Suprapubic skin (tissue), 4 donors: ENCODE results near the gene TDRD10. TPM values are rescaled to one million over a fixed set of nuclear protein-coding genes. Genes with fewer than 3 reads are reported as not detected.

Experiments
- DNase-seq, 2 donors: peaks; one replicate each; pipeline ENCODE4 v3.0.0-alpha.2; 2019; ENCODE audit warnings: low spot score in 2 of 2
- H3K27ac ChIP-seq: fragments of 200-600 bp; sonication (generic); one replicate; pipeline ENCODE4 v1.5.1; 2019
- H3K27me3 ChIP-seq: fragments of 200-600 bp; sonication (generic); one replicate; pipeline ENCODE4 v1.5.1; 2019
- H3K36me3 ChIP-seq: fragments of 200-600 bp; sonication (generic); one replicate; pipeline ENCODE4 v1.5.1; 2019
- H3K4me1 ChIP-seq: fragments of 200-600 bp; sonication (generic); one replicate; pipeline ENCODE4 v1.5.1; 2019
- H3K4me3 ChIP-seq: fragments of 200-600 bp; sonication (generic); one replicate; pipeline ENCODE4 v1.5.1; 2019; ENCODE audit warnings: mild to moderate bottlenecking
- H3K9me3 ChIP-seq: fragments of 200-600 bp; sonication (generic); one replicate; pipeline ENCODE4 v1.5.1; 2019
- EP300 ChIP-seq: sonication (generic); formaldehyde crosslinking; IDR thresholded peaks from one replicate; pipeline ENCODE4 v1.6.1; 2017; ENCODE audit warnings: antibody characterized with exemption
- POLR2A ChIP-seq, 2 donors: fragments of 450-650 bp; IDR thresholded peaks; one replicate each; pipeline ENCODE4 v1.6.1; 2017; ENCODE audit warnings: antibody characterized with exemption in 2 of 2, mild to moderate bottlenecking in 2 of 2, moderate library complexity in 2 of 2
- POLR2AphosphoS5 ChIP-seq, 3 donors: sonication (generic); formaldehyde crosslinking; IDR thresholded peaks; one replicate each; pipeline ENCODE4 v1.6.1; 2017; ENCODE audit warnings: antibody characterized with exemption in 3 of 3
- WGBS: methylation state at CpG from one replicate; pipeline ENCODE4 v1.1.5; 2018; 5-methylcytosine and 5-hydroxymethylcytosine counted together
- total RNA-seq, 4 donors: library from RNA; depleted of rRNA; stranded (reverse); fragments of >200 nt; gene quantifications; one replicate each; pipeline ENCODE4 v1.1.0, GENCODE V29; 2016
- TF ChIP-seq, protein P1 (sequence below), 2 donors: fragments of 200-600 bp in 1 of 2; fragments of 450-650 bp in 1 of 2; sonication (generic) in 1 of 2; IDR thresholded peaks; one replicate each; pipeline ENCODE4 v1.5.1; 2016 to 2019; ENCODE audit warnings: antibody characterized with exemption in 2 of 2, mild to moderate bottlenecking in 1 of 2, moderate library complexity in 1 of 2

The TDRD10 gene
- total RNA-seq, 4 donors from 2014 or later: 0.72 to 2.6 (median 2.0) TPM

DNA sequence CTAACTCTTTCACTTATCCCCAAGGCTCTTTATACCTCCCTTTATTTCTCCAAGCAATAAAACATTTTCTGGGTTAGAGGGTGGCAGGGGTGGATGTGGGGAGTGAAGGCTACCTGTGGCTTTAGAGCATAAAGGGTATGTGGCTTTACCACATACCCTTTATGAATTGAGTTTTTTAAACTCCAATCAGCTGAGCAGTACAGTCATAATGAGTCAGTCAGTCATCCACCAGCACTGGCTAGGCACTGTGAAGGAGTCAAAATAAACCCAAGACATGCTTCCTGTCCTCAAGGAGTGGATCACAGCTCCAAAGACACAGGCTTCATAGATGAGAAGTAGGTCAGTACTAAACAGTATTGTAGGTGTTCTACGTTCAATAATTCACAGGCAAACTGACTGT, 2.6 kb upstream of the TDRD10 start:
- peak overlapping the region; percentile 64 for H3K4me3 ChIP-seq
- no peak overlapping the region for H3K27ac ChIP-seq
- WGBS: 89% methylated on average over 1 of the region's 1 CpG
- H3K27me3 ChIP-seq: peaks cover 42% of the 10 kb centered on the region
- no peak for TF ChIP-seq POLR2AphosphoS5 (IDR thresholded peaks at IDR 0.05)
- no peak for DNase-seq
- H3K36me3 ChIP-seq: no peaks in the 10 kb centered on the region
- no peaks in the 10 kb centered on the region for H3K9me3 ChIP-seq
- H3K4me1 ChIP-seq: peaks cover 37% of the 10 kb centered on the region

DNA sequence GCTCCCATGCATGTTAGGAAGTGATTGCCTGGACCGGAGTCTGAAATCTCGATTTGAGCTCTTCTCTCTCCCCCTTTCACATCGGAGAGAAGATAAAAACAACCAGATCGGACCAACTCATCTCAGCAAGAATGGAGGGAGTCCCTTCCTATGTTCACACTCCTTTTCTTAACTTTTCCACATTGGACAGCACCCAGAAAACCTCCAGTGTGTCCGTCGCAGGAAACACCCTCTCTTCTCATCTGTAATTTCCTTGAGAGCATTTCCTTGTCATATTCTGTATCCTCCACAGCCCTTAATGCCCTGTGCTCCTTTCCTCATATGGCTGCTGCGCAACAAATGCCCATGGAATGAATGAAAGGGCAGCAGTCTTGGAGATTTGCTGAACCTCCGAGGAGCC, 1.5 kb upstream of the TDRD10 start:
- H3K27me3 ChIP-seq: peaks cover 42% of the 10 kb centered on the region
- DNase-seq: no peak
- H3K9me3 ChIP-seq: no peaks in the 10 kb centered on the region
- H3K4me1 ChIP-seq: peaks cover 37% of the 10 kb centered on the region
- peak overlapping the region; percentile 5 for H3K27ac ChIP-seq
- TF ChIP-seq POLR2A (IDR thresholded peaks at IDR 0.05): no peak
- TF ChIP-seq, protein P1, sequence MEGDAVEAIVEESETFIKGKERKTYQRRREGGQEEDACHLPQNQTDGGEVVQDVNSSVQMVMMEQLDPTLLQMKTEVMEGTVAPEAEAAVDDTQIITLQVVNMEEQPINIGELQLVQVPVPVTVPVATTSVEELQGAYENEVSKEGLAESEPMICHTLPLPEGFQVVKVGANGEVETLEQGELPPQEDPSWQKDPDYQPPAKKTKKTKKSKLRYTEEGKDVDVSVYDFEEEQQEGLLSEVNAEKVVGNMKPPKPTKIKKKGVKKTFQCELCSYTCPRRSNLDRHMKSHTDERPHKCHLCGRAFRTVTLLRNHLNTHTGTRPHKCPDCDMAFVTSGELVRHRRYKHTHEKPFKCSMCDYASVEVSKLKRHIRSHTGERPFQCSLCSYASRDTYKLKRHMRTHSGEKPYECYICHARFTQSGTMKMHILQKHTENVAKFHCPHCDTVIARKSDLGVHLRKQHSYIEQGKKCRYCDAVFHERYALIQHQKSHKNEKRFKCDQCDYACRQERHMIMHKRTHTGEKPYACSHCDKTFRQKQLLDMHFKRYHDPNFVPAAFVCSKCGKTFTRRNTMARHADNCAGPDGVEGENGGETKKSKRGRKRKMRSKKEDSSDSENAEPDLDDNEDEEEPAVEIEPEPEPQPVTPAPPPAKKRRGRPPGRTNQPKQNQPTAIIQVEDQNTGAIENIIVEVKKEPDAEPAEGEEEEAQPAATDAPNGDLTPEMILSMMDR (IDR thresholded peaks at IDR 0.05): no peak
- TF ChIP-seq EP300: no peak
- no peak for TF ChIP-seq POLR2AphosphoS5 (IDR thresholded peaks at IDR 0.05)
- peak overlapping the region; percentile 64 for H3K4me3 ChIP-seq
- 75% methylated on average over 8 of the region's 8 CpGs for WGBS
- no peaks in the 10 kb centered on the region for H3K36me3 ChIP-seq

DNA sequence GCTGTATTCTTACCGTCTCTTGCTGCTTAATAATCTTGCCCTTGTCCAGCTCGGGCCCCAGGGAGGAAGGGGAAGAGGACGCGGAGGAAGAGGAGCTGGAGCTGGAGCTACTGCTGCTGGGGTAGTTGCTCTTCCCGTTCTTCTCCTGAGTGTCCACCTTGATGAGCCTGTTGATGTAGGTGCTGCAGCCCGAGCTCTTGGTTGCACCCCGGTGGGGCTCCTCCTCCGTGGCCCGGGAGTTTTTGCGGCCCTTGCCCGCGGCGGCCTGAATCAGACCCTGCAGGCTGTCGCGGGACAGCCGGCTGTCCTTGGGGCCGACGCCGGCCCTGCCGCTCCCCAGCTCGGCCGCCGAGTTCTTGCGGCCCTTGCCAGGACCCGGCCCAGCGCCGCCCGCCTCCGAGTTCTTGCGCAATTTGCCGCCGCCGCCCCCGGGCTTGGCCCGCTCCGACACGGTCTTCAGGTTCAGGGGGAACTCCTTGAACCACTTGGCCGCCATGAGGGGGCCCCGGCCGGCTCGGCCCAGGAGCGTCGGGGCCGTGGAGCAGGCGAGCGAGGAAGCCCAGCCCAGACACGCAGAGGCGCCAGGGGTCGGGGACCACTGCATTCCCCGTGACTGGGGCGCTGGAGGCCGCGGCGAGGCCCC, 475 bp upstream of the TDRD10 start:
- Histone ChIP-seq H3K36me3 (no peaks in the 10 kb centered on the region), H3K27me3 (peaks cover 42% of the 10 kb centered on the region), H3K9me3 (no peaks in the 10 kb centered on the region), H3K27ac (peak overlapping the region; percentile 82), H3K4me1 (peaks cover 37% of the 10 kb centered on the region), H3K4me3 (peak overlapping the region; percentile 64)
- 12% methylated on average over 5 of the region's 54 CpGs for WGBS
- DNase-seq: peak; percentile 80 to 83
- TF ChIP-seq POLR2A (IDR thresholded peaks at IDR 0.05) (no peak), EP300 (no peak), POLR2AphosphoS5 (IDR thresholded peaks at IDR 0.05) (no peak)
- TF ChIP-seq, protein P1 (IDR thresholded peaks at IDR 0.05): no peak

DNA sequence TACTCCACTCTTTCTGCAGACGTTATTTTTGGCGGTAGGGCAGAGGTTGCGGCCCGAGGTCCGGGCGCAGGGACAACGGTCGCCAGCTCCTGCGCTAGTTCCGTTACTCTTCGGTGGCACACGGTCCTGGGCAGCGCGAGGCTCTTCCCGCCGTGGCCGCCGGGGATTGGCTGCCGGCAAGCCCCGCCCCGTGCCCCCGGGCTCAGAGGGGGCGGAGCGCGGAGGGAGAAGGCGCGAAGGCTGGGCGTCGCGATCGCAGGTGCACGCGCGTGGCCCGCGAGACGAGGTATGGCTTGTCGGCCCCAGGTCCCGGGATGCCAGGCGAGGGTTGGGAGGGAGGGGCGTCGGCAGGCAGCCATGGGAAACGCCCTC, 711 bp downstream of the TDRD10 start:
- peak overlapping the region; percentile 82 for H3K27ac ChIP-seq
- no peak for TF ChIP-seq EP300
- H3K4me1 ChIP-seq: peaks cover 29% of the 10 kb centered on the region
- H3K27me3 ChIP-seq: peaks cover 42% of the 10 kb centered on the region
- H3K9me3 ChIP-seq: no peaks in the 10 kb centered on the region
- DNase-seq: peak in 1 of 2 donors; percentile 69
- WGBS: 37% methylated on average over 22 of the region's 43 CpGs
- H3K36me3 ChIP-seq: no peaks in the 10 kb centered on the region
- peak overlapping the region; percentile 64 for H3K4me3 ChIP-seq

DNA sequence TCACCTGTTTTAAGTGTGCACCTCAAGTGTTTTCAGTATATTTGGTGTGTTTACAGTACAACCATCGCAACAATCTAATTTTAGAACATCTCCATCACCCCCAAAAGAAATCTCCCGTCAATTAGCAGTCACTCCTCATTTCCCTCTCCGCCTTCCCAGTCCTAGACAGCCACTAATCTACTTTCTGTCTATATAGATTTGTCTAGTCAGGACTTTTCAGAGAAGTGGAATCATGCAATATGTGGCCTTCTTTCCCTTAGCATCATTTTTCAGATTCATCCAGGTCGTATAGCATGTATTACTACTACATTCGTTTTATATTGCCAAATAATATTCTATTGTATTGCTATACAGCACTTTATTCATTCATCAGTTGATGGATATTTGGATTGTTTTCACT, 1.9 kb downstream of the TDRD10 start:
- peaks cover 29% of the 10 kb centered on the region for H3K4me1 ChIP-seq
- H3K27ac ChIP-seq: no peak overlapping the region
- no peaks in the 10 kb centered on the region for H3K36me3 ChIP-seq
- H3K27me3 ChIP-seq: peaks cover 42% of the 10 kb centered on the region
- TF ChIP-seq EP300: no peak
- TF ChIP-seq POLR2A (IDR thresholded peaks at IDR 0.05): no peak
- TF ChIP-seq POLR2AphosphoS5 (IDR thresholded peaks at IDR 0.05): no peak
- TF ChIP-seq, protein P1 (IDR thresholded peaks at IDR 0.05): no peak
- 73% methylated on average over 5 of the region's 5 CpGs for WGBS
- no peaks in the 10 kb centered on the region for H3K9me3 ChIP-seq
- H3K4me3 ChIP-seq: no peak overlapping the region
- no peak for DNase-seq

DNA sequence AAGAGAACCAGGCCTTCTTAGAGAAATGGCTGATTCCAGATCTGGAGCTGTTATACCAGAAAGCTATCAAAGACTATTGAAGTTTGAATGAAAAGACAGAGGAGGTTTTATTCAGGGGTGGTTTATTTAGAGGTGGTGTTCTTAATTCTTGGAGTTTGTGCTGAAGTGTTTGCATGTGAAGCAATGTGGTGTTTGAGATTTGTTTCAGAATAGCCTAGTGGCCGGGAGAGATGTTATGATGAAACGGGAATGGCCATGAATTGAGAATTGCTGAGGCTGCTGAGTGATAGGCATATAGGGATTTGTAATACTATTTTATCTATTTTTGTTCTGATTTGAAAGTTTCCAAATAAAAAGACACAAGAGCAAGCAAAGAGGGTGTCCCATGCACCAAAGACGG, 10.7 kb downstream of the TDRD10 start:
- Histone ChIP-seq H3K36me3 (no peaks in the 10 kb centered on the region), H3K27me3 (no peaks in the 10 kb centered on the region), H3K9me3 (no peaks in the 10 kb centered on the region), H3K4me1 (no peaks in the 10 kb centered on the region), H3K4me3 (no peak overlapping the region), H3K27ac (no peak overlapping the region)
- DNase-seq: no peak
- TF ChIP-seq, protein P1 (IDR thresholded peaks at IDR 0.05): no peak
- TF ChIP-seq EP300: no peak
- TF ChIP-seq POLR2A (IDR thresholded peaks at IDR 0.05): no peak
- no peak for TF ChIP-seq POLR2AphosphoS5 (IDR thresholded peaks at IDR 0.05)
- 93% methylated on average over 3 of the region's 3 CpGs for WGBS
